GM12872 (cell line): Measurements from ENCODE around the gene TRIP6.

Experiments
- TF ChIP-seq, protein P1 (sequence below): IDR thresholded peaks from 3 replicates; pipeline ENCODE4 v1.5.1; 2011; ENCODE audit warnings: low read depth, mild to moderate bottlenecking, low read length, moderate library complexity; ENCODE audit not compliant: insufficient read depth

TRIP6 gene

GRCh38 chr7:100824499-100825214, 42.5 kb upstream of the TRIP6 start:
- TF ChIP-seq, protein P1, sequence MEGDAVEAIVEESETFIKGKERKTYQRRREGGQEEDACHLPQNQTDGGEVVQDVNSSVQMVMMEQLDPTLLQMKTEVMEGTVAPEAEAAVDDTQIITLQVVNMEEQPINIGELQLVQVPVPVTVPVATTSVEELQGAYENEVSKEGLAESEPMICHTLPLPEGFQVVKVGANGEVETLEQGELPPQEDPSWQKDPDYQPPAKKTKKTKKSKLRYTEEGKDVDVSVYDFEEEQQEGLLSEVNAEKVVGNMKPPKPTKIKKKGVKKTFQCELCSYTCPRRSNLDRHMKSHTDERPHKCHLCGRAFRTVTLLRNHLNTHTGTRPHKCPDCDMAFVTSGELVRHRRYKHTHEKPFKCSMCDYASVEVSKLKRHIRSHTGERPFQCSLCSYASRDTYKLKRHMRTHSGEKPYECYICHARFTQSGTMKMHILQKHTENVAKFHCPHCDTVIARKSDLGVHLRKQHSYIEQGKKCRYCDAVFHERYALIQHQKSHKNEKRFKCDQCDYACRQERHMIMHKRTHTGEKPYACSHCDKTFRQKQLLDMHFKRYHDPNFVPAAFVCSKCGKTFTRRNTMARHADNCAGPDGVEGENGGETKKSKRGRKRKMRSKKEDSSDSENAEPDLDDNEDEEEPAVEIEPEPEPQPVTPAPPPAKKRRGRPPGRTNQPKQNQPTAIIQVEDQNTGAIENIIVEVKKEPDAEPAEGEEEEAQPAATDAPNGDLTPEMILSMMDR: no peak

- TF ChIP-seq, protein P1: no peak
Observed at GRCh38 chr7:100825215-100825671, 41.9 kb upstream of the TRIP6 start.

- TF ChIP-seq, protein P1: no peak
Observed at GRCh38 chr7:100825751-100826513, 41.3 kb upstream of the TRIP6 start.

DNA sequence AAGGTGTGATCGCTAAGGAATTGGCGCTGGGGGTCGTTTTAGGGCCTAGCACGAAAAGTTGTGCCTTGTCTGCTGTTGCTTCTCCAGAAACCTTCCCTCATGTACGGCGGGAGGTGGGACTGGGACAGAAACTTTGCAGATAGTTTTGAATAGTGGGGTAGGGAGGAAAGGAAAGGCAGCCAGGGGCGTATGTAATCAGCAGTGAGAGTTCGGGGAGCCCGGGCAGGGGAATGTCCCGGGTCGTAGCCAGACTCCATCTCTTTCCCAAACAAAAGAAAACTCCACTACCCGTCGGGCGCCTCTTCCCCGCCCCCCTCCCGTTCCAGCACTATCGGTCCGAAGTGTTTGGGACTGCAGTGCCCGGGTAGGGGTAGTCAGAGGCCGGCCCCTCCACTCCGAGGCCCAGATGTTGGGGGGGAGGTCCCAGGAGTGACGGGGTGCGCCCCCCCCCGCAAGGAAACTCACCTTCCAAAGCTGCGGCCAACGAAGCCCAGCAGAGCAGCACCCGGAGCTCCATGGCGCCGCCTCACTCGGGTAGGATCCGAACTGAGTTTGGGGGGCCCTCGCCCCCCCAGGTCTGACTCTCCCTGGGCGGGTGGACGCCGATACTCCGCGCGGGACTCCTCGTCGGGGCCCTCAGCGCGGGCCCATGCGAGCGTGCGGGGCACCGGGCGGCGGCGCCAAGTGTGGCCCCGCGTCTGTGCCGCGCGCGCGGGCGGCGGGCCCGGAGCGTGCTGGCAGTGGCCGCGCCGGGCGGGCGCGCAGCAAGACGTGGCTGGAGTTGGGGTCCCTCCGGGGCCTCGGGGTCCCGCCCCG, 40.5 kb upstream of the TRIP6 start:
- TF ChIP-seq, protein P1: no peak

DNA sequence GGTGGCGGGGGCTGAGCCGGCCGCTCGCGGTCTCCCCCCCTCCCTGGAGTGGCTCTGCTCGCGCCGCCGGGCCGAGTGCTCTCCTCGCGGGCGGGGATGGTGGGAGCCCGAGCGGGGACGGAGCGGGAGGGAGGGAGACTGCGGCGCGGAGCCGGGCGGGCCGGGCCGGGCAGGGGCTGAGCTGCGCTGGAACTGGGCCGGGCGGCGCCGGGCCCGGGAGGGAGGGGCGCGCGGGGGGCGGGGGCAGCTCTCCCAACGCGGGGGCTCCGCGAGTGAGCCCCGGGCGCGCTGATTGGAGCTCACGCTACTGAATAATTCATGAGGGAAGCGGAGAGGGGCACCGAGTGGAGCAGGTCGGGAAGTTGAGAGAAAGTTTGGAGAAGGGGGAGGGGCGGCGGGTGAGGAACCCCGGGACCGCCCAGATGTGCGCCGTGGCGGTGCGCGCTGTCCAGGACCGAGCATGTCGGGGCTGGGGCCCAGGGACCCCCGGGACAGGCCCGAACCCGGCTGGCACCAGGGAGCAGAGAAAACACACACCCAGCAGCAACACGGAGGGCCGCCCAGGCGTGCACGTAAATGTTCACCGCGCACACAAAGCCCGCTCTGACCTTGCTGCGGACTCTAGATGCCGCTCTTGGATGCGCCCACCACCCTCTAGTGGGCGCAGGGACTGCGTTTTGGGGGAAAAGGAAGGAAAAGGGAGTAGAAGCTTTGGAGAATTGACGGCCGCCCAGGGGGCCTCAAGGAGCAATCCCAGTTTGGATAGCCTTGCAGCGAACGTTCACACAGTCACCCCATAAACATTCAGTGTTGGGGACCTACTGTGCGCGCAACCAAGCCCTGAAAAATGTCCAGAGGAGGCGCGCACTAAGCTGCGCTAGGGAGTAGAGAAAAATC, 39.6 kb upstream of the TRIP6 start, which contains the start of gene EPHB4:
Gene EPHB4, minus strand, starts transcription at position 194 of the 897 bp plus-strand sequence. CDS start 493 bp downstream, outside the sequence.
- TF ChIP-seq, protein P1: no peak

GRCh38 chr7:100829150-100829716, 38.0 kb upstream of the TRIP6 start:
- TF ChIP-seq, protein P1: no peak
